ENCODE measurements around the gene SSTR4. TPM values are rescaled to one million over a fixed set of nuclear protein-coding genes. Genes with fewer than 3 reads are reported as not detected.

The SSTR4 gene
- total and polyA plus RNA-seq, 8 donors, result 0.18 to 0.47 (median 0.26) TPM; not detected in 2

DNA sequence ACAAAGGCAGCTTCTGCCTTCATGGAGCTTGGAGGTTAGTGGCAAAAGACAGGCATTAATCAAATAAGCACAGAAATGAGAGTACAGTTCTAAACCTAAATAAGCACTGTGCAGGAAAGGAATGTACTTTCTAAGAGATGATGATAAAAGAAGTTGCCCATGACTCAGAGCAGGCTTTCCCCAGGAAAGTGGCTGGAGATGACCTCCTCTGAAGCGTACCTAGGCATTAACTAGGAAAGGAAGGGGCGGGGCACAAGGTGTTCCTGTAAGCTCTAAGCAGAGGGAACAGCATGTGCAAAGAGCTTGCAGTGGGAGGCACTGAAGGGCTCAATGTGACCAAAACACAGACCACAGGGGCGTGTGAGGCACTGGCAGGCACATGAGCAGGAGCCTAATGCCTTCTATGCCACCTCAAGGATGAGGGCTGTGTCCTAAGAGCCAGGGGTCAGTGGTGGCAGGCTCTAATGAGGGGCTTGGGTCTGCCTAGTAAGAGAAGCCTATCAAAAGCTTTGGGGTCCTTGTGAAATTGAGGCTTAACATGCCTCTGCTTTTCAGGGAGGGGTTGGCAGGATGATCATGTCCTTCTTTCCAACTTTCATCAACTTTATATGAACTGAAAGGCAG, 4.9 kb downstream of the SSTR4 start:
- TF ChIP-seq, protein P1, sequence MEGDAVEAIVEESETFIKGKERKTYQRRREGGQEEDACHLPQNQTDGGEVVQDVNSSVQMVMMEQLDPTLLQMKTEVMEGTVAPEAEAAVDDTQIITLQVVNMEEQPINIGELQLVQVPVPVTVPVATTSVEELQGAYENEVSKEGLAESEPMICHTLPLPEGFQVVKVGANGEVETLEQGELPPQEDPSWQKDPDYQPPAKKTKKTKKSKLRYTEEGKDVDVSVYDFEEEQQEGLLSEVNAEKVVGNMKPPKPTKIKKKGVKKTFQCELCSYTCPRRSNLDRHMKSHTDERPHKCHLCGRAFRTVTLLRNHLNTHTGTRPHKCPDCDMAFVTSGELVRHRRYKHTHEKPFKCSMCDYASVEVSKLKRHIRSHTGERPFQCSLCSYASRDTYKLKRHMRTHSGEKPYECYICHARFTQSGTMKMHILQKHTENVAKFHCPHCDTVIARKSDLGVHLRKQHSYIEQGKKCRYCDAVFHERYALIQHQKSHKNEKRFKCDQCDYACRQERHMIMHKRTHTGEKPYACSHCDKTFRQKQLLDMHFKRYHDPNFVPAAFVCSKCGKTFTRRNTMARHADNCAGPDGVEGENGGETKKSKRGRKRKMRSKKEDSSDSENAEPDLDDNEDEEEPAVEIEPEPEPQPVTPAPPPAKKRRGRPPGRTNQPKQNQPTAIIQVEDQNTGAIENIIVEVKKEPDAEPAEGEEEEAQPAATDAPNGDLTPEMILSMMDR (IDR thresholded peaks at IDR 0.05), result no peak
- DNase-seq (no peak), ATAC-seq (no peak)
- no peaks in the 10 kb centered on the region for H3K9me3 ChIP-seq
- H3K36me3 ChIP-seq, result no peaks in the 10 kb centered on the region
- no peak overlapping the region for H3K4me3 ChIP-seq
- intact Hi-C loops (cut with DNase I), result loop anchor here in 1 of 2 donors (10.0 kb wide), 1 partner anchor 345 kb away; no protein-coding TSS in a partner anchor
- peaks cover 0 to 12% of the 10 kb centered on the region in 2 donors for H3K4me1 ChIP-seq
- H3K27me3 ChIP-seq, result peaks cover 15 to 57% of the 10 kb centered on the region in 2 donors
- no peak overlapping the region for H3K27ac ChIP-seq

DNA sequence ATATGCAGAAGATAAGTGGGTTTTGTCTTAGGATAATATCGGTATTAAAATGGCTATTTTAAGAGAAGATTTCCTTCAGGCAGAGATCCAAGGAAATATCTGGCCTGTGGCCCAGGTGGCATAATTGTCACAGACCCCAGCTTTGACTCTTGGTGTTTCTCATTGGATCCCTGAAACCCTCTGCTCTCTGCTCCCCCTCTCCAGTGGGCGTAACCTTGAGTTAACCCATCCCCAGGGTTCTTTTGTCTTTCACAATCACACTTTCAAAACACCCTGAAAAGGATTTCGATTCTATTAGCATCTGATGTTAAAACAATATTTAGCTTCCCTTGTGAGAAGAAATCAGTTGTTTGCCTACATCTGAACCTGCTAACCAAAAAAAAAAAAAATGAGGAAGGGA, 7.2 kb downstream of the SSTR4 start:
- intact Hi-C loops (cut with DNase I), result loop anchor here in 1 of 2 donors (10.0 kb wide), 1 partner anchor 347 kb away; no protein-coding TSS in a partner anchor
- no peak overlapping the region for H3K27ac ChIP-seq
- DNase-seq (no peak), ATAC-seq (no peak)
- peaks cover 0 to 9% of the 10 kb centered on the region in 2 donors for H3K36me3 ChIP-seq
- H3K4me3 ChIP-seq, result no peak overlapping the region
- H3K27me3 ChIP-seq, result peaks cover 2 to 42% of the 10 kb centered on the region in 2 donors
- TF ChIP-seq, protein P1 (IDR thresholded peaks at IDR 0.05), result no peak
- H3K9me3 ChIP-seq, result no peaks in the 10 kb centered on the region
- H3K4me1 ChIP-seq, result peaks cover 5 to 35% of the 10 kb centered on the region in 2 donors

DNA sequence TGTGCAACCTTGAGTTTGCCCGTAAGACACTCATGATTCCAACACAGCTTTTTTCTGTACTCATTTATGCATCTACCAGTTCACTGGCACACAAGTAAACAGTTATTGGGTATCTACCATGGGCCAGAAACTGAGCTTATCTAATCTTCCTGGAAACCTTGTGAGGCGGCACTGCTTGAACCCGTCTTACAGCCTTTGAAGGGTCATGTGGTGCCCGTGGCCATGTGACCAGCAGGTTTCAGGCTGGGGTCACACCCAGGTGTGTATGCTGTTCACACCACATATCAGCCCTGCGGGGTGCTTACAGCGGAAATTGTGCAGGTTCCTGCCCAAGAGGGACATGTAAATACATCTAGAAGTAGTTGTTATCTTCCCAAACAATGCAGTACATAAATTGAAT, 8.3 kb downstream of the SSTR4 start:
- Histone ChIP-seq H3K9me3 (no peaks in the 10 kb centered on the region), H3K4me1 (peaks cover 13 to 46% of the 10 kb centered on the region in 2 donors), H3K27ac (no peak overlapping the region), H3K27me3 (peaks cover 11 to 42% of the 10 kb centered on the region in 2 donors), H3K36me3 (peaks cover 0 to 9% of the 10 kb centered on the region in 2 donors), H3K4me3 (no peak overlapping the region)
- intact Hi-C loops (cut with DNase I), result loop anchor here in 1 of 2 donors (10.0 kb wide), 1 partner anchor 349 kb away; no protein-coding TSS in a partner anchor
- DNase-seq, result no peak
- ATAC-seq, result no peak
- TF ChIP-seq, protein P1 (IDR thresholded peaks at IDR 0.05), result no peak

DNA sequence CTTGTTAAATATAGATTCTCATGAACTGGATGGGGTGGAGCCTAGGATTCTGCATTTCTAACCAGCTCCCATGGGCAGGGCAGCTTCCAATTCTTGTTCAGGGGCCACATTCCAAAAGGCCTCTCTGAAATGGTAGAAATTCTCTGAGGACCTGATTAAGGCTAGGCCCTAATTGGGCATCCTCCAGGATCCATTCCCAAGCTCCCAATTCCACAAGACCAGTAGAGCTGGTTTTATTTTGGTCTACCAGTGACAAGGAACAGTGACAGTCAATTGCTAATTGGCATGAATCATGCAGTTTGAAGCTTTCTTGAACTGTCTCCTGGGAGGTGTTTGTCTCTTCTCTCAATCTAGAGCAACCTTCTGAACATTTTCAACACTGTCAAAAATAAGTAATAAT, 11.3 kb downstream of the SSTR4 start:
- TF ChIP-seq, protein P1 (IDR thresholded peaks at IDR 0.05), result no peak
- H3K27me3 ChIP-seq, result peaks cover 12 to 56% of the 10 kb centered on the region in 2 donors
- peak overlapping the region; percentile 51 to 53 for H3K4me3 ChIP-seq
- H3K27ac ChIP-seq, result peak overlapping the region in 1 of 2 donors; percentile 91
- intact Hi-C loops (cut with DNase I), result loop anchor here in 1 of 2 donors (10.0 kb wide), 1 partner anchor 352 kb away; no protein-coding TSS in a partner anchor
- H3K4me1 ChIP-seq, result peaks cover 13 to 70% of the 10 kb centered on the region in 2 donors
- H3K36me3 ChIP-seq, result peaks cover 0 to 9% of the 10 kb centered on the region in 2 donors
- no peak for DNase-seq
- no peaks in the 10 kb centered on the region for H3K9me3 ChIP-seq
- no peak for ATAC-seq

DNA sequence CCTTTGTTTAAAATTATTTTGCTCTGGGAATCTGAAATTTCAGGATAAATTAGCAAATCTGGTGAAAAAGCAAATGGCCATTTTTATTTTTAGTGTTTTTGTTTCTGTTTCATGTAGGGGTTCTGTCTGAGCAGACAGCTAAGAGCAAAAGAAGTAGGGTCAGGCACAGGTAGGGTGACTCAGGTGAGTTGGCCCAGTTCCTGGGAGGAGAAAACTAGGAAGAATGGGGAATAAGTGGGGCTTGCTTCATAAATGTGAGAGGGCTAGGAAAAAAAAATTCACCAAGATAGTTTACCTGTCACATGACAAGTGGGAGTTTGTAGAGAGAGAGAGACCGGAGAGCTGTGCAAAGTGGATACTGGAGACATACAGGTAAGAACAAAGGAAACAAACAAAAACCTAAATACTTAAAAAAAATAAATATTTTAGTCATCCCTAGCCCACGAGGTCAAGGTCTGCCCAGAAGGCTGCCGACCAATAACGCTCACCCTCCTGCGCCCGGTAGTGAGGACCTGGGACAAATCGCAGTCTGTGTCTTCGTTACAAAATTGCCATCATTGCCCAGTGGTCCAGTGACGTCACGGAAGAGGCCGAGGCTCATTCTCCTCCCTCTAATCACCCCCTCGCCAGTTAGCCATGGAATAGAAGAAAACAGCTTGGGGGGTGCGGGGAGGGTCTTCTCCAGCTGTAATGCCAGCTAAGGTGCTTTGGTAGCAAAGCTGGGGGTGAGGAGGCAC, 12.1 kb downstream of the SSTR4 start:
- Histone ChIP-seq H3K4me1 (peaks cover 13 to 72% of the 10 kb centered on the region in 2 donors), H3K27ac (peak overlapping the region; percentile 89 to 91), H3K27me3 (peaks cover 12 to 57% of the 10 kb centered on the region in 2 donors), H3K4me3 (peak overlapping the region; percentile 51 to 53), H3K9me3 (no peaks in the 10 kb centered on the region), H3K36me3 (peaks cover 0 to 9% of the 10 kb centered on the region in 2 donors)
- DNase-seq (no peak), ATAC-seq (no peak)
- intact Hi-C loops (cut with DNase I), result loop anchor here in 1 of 2 donors (10.0 kb wide), 1 partner anchor 352 kb away; no protein-coding TSS in a partner anchor
- TF ChIP-seq, protein P1 (IDR thresholded peaks at IDR 0.05), result no peak

All from left lung (tissue), 10 donors.